OCI-LY3 (cell line): ENCODE results near the gene NRXN3.

Experiments
- H2AFZ ChIP-seq: fragments of 200-600, 300-600 bp; shearing (Covaris generic); 2 replicates; pipeline ENCODE4 v1.6.0; 2014; ENCODE audit warnings: antibody characterized with exemption, low read depth, low read length
- H3K27ac ChIP-seq: fragments of 200-600, 300-600 bp; sonication (generic); 2 replicates; pipeline ENCODE4 v1.5.1; 2014; ENCODE audit warnings: mild to moderate bottlenecking, low read length, moderate library complexity, mixed read lengths
- H3K27me3 ChIP-seq: fragments of 200-600, 300-600 bp; sonication (generic); 2 replicates; pipeline ENCODE4 v1.6.1; 2014; ENCODE audit warnings: low read depth, low read length, mixed read lengths
- H3K36me3 ChIP-seq: fragments of 200-600, 300-600 bp; sonication (generic); replicated peaks from 2 replicates; pipeline ENCODE3; 2014; ENCODE audit warnings: low read depth, low read length, mixed read lengths
- H3K4me1 ChIP-seq: fragments of 300-600, 200-600 bp; sonication (generic); 2 replicates; pipeline ENCODE4 v1.6.1; 2014; ENCODE audit warnings: low read length, mixed read lengths
- H3K4me2 ChIP-seq: fragments of 200-600, 300-600 bp; sonication (generic); 2 replicates; pipeline ENCODE4 v1.6.1; 2014; ENCODE audit warnings: low read length, mixed read lengths
- H3K4me3 ChIP-seq: fragments of 300-600, 200-600 bp; sonication (generic); 2 replicates; pipeline ENCODE4 v1.5.1; 2014; ENCODE audit warnings: antibody characterized with exemption, mild to moderate bottlenecking, low read length, moderate library complexity
- H3K79me2 ChIP-seq: fragments of 300-600, 200-600 bp; shearing (Covaris generic); 2 replicates; pipeline ENCODE4 v1.6.1; 2014; ENCODE audit warnings: mild to moderate bottlenecking, low read length, mixed read lengths
- H3K9ac ChIP-seq: fragments of 300-600, 200-600 bp; shearing (Covaris generic); 2 replicates; pipeline ENCODE4 v1.6.0; 2014; ENCODE audit warnings: mild to moderate bottlenecking, low read length, moderate library complexity
- H3K9me3 ChIP-seq: fragments of 200-600, 300-600 bp; shearing (Covaris generic); 2 replicates; pipeline ENCODE4 v1.6.1; 2014; ENCODE audit warnings: low read length, mixed read lengths; ENCODE audit not compliant: insufficient read depth
- H4K20me1 ChIP-seq: fragments of 200-600, 300-600 bp; sonication (generic); 2 replicates; pipeline ENCODE4 v1.6.1; 2016; ENCODE audit warnings: low read length, mixed read lengths; ENCODE audit not compliant: insufficient read depth
- EZH2phosphoT487 ChIP-seq: fragments of 200-600 bp; shearing (Covaris generic); IDR thresholded peaks from 2 replicates; pipeline ENCODE4 v1.6.1; 2018; ENCODE audit warnings: antibody characterized with exemption, mixed run types, low read depth
- TF ChIP-seq, protein P1 (sequence below): fragments of 200-600, 300-600 bp; sonication (generic); IDR thresholded peaks from 2 replicates; pipeline ENCODE4 v1.5.1; 2014; ENCODE audit warnings: antibody characterized with exemption, low read length, low read depth

The NRXN3 gene

GRCh38 chr14:78863143-78863542 is 693.0 kb downstream of the NRXN3 start:
- Histone ChIP-seq H3K36me3 (no peaks in the 10 kb centered on the region), H3K9ac (no peak overlapping the region), H2AFZ (no peak overlapping the region), H3K4me3 (no peak overlapping the region), H3K9me3 (no peaks in the 10 kb centered on the region), H3K27me3 (no peaks in the 10 kb centered on the region), H4K20me1 (no peaks in the 10 kb centered on the region), H3K79me2 (no peaks in the 10 kb centered on the region), H3K4me2 (no peak overlapping the region), H3K4me1 (no peaks in the 10 kb centered on the region), H3K27ac (no peak overlapping the region)
- no peak for TF ChIP-seq EZH2phosphoT487

DNA sequence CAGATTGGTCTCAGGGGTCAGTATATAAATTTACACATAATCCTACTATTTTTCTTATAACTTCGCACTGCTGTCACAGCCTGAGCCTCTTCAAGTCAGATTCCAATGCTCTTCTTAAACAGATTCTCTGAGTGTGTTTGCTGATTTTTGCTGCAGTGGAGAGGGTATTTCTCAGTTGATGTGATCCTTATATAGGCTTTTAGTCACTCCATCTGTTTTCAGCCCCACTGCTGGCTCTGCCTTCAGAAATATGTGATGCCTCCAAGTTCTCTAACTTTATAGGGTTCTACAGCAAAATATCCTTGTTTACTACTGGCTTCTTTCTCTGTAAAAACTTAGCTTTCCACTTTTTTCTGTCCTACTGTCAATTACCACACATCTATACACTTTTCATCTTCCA is 702.7 kb downstream of the NRXN3 start:
- Histone ChIP-seq H3K79me2 (no peaks in the 10 kb centered on the region), H3K36me3 (no peaks in the 10 kb centered on the region), H2AFZ (no peak overlapping the region), H3K27ac (no peak overlapping the region), H3K9me3 (no peaks in the 10 kb centered on the region), H3K4me2 (no peak overlapping the region), H3K9ac (no peak overlapping the region), H3K4me1 (no peaks in the 10 kb centered on the region), H3K27me3 (no peaks in the 10 kb centered on the region), H3K4me3 (no peak overlapping the region), H4K20me1 (no peaks in the 10 kb centered on the region)
- TF ChIP-seq EZH2phosphoT487, result no peak
- TF ChIP-seq, protein P1, sequence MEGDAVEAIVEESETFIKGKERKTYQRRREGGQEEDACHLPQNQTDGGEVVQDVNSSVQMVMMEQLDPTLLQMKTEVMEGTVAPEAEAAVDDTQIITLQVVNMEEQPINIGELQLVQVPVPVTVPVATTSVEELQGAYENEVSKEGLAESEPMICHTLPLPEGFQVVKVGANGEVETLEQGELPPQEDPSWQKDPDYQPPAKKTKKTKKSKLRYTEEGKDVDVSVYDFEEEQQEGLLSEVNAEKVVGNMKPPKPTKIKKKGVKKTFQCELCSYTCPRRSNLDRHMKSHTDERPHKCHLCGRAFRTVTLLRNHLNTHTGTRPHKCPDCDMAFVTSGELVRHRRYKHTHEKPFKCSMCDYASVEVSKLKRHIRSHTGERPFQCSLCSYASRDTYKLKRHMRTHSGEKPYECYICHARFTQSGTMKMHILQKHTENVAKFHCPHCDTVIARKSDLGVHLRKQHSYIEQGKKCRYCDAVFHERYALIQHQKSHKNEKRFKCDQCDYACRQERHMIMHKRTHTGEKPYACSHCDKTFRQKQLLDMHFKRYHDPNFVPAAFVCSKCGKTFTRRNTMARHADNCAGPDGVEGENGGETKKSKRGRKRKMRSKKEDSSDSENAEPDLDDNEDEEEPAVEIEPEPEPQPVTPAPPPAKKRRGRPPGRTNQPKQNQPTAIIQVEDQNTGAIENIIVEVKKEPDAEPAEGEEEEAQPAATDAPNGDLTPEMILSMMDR, result no peak

GRCh38 chr14:78873581-78873980 is 703.4 kb downstream of the NRXN3 start:
- TF ChIP-seq, protein P1, result no peak
- no peak for TF ChIP-seq EZH2phosphoT487

DNA sequence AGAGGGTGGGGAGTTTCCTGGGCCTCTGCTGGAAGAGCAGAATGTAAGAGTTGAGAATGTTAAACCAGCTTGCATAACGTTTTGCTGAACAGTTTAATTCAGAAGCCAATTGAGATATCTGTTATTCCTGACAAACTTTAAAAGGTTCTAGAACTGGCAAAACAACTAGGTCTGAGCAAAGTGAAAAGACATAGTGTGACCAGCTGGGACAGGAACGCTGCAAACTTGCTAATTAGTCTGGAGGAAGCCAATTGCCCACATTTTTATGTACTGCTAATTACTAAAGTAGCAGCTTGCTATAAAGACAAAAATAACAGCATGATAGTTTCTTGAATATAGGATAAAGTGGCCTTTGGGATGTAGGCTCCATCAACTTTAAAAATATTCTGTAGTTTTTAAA is 704.9 kb downstream of the NRXN3 start:
- no peaks in the 10 kb centered on the region for H4K20me1 ChIP-seq
- no peaks in the 10 kb centered on the region for H3K4me1 ChIP-seq
- no peaks in the 10 kb centered on the region for H3K27me3 ChIP-seq
- no peak overlapping the region for H3K4me2 ChIP-seq
- H3K9me3 ChIP-seq, result no peaks in the 10 kb centered on the region
- no peak overlapping the region for H3K4me3 ChIP-seq
- H3K9ac ChIP-seq, result no peak overlapping the region
- no peak overlapping the region for H3K27ac ChIP-seq
- H3K36me3 ChIP-seq, result no peaks in the 10 kb centered on the region
- TF ChIP-seq, protein P1, result no peak
- no peak for TF ChIP-seq EZH2phosphoT487
- H2AFZ ChIP-seq, result no peak overlapping the region
- no peaks in the 10 kb centered on the region for H3K79me2 ChIP-seq

More at GRCh38 chr14:78873581-78873980, 703.4 kb downstream of the NRXN3 start:
- Histone ChIP-seq H3K4me1 (no peaks in the 10 kb centered on the region), H3K9me3 (no peaks in the 10 kb centered on the region), H3K4me3 (no peak overlapping the region), H2AFZ (no peak overlapping the region), H3K27me3 (no peaks in the 10 kb centered on the region), H3K4me2 (no peak overlapping the region), H3K27ac (no peak overlapping the region), H4K20me1 (no peaks in the 10 kb centered on the region), H3K79me2 (no peaks in the 10 kb centered on the region), H3K36me3 (no peaks in the 10 kb centered on the region), H3K9ac (no peak overlapping the region)

DNA sequence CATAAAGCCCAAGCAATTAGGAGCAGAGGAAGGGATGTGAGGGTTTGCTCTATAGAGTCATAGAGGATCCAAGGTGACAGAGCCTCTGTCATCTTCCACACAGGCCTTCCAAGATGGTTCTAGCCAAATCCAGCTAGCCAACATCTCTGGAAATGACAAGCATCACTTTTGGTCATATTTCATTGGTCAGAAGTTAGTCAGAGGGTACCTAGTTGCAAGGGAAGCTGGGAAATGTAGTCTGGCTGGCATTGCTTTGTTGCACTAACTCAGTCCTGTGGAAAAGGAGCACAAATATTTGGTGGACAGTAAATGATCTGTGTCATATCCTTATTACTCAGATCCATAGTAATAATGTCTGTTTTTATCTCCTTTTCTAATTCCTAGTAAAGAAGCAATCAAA is 715.7 kb downstream of the NRXN3 start:
- no peaks in the 10 kb centered on the region for H3K36me3 ChIP-seq
- H3K4me2 ChIP-seq, result no peak overlapping the region
- H4K20me1 ChIP-seq, result no peaks in the 10 kb centered on the region
- H3K4me1 ChIP-seq, result no peaks in the 10 kb centered on the region
- TF ChIP-seq, protein P1, result no peak
- no peak for TF ChIP-seq EZH2phosphoT487
- no peak overlapping the region for H3K27ac ChIP-seq
- no peaks in the 10 kb centered on the region for H3K79me2 ChIP-seq
- no peaks in the 10 kb centered on the region for H3K27me3 ChIP-seq
- no peak overlapping the region for H3K4me3 ChIP-seq
- H2AFZ ChIP-seq, result no peak overlapping the region
- no peak overlapping the region for H3K9ac ChIP-seq
- no peaks in the 10 kb centered on the region for H3K9me3 ChIP-seq
